ENCODE results near the gene RAB3D. TPM values are rescaled to one million over a fixed set of nuclear protein-coding genes. Genes with fewer than 3 reads are reported as not detected.
"Not testable (repeated sequence)": the region's sequence is repeated elsewhere in the genome, so short reads cannot be mapped to it uniquely, and the experiment has no call there.

The RAB3D gene
- total RNA-seq, 1 donor from 2014 or later, result 7.2 TPM

GRCh38 chr19:11356074-11356397 is 16.6 kb upstream of the RAB3D start:
- H3K9me3 ChIP-seq (replicated peaks), result no peaks in the 10 kb centered on the region
- intact Hi-C loops (cut with micrococcal nuclease), result no loop called here
- H3K27me3 ChIP-seq (ENCODE audit: low read depth), result no peaks in the 10 kb centered on the region
- H3K4me3 ChIP-seq, result peak overlapping the region; percentile 77
- TF ChIP-seq, protein P1, sequence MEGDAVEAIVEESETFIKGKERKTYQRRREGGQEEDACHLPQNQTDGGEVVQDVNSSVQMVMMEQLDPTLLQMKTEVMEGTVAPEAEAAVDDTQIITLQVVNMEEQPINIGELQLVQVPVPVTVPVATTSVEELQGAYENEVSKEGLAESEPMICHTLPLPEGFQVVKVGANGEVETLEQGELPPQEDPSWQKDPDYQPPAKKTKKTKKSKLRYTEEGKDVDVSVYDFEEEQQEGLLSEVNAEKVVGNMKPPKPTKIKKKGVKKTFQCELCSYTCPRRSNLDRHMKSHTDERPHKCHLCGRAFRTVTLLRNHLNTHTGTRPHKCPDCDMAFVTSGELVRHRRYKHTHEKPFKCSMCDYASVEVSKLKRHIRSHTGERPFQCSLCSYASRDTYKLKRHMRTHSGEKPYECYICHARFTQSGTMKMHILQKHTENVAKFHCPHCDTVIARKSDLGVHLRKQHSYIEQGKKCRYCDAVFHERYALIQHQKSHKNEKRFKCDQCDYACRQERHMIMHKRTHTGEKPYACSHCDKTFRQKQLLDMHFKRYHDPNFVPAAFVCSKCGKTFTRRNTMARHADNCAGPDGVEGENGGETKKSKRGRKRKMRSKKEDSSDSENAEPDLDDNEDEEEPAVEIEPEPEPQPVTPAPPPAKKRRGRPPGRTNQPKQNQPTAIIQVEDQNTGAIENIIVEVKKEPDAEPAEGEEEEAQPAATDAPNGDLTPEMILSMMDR (IDR thresholded peaks at IDR 0.05; ENCODE audit: borderline replicate concordance), result no peak
- peaks cover 25% of the 10 kb centered on the region for H3K4me1 ChIP-seq
- DNase-seq, result no peak
- peak overlapping the region; percentile 75 for H3K27ac ChIP-seq (replicated peaks)
- peaks cover 15% of the 10 kb centered on the region for H3K36me3 ChIP-seq

DNA sequence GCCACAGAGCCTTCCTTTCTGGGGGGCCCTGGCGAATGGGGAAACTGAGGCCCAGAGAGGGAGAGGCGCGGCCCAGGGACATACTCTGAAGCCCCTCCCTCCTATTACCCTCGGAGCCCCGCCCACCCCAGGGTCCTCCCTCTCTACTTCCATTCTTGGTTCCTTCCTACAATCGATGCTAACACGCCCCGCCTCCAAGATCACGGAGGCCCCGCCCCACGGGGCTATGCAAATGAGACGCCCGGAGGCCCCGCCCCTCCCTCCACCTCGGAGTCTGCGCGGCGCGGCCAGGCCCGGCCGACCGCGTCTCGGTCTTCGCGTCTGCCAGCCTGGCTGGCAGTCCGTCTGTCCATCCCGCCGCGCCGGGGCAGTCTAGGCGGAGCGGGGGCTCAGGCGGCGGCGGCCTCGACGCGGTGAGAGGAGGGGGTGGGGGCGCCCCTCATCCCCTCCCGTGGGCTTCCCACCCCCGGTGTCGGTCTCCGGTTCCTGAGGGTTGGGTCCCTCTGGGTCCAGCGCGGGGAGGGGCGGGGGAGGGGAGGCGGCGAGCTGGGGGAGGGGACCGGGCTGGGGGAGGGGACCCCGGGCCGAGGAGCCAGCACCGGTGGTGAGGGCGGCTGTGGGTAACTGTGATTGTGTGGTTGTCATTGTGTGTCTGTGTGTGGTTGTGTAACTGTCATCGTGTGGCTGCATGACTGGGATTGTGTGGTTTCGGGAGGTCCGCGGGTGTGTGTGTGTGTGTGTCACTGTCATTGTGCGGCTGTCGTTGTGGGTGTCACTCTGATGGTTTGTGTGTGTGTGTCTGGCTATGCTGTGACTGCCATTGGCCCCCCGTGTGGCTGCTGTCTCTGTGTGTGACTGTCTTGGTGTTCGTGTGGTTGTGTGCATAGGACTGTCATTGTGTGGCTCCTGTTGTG is 16.0 kb upstream of the RAB3D start, which contains the start of gene PLPPR2:
Gene PLPPR2, plus strand, starts transcription at position 273 of the 914 bp plus-strand sequence. CDS start 2,242 bp downstream, outside the sequence.
- Histone ChIP-seq H3K9me3 (replicated peaks) (no peaks in the 10 kb centered on the region), H3K27me3 (ENCODE audit: low read depth) (no peaks in the 10 kb centered on the region), H3K36me3 (peaks cover 11% of the 10 kb centered on the region), H3K4me3 (peak within 1 kb of the TSS; percentile 77), H3K27ac (replicated peaks) (peak within 1 kb of the TSS; percentile 75), H3K4me1 (peaks cover 22% of the 10 kb centered on the region)
- intact Hi-C loops (cut with micrococcal nuclease), result no loop called here
- TF ChIP-seq, protein P1 (IDR thresholded peaks at IDR 0.05; ENCODE audit: borderline replicate concordance), result no peak
- peak; percentile 96 for DNase-seq

DNA sequence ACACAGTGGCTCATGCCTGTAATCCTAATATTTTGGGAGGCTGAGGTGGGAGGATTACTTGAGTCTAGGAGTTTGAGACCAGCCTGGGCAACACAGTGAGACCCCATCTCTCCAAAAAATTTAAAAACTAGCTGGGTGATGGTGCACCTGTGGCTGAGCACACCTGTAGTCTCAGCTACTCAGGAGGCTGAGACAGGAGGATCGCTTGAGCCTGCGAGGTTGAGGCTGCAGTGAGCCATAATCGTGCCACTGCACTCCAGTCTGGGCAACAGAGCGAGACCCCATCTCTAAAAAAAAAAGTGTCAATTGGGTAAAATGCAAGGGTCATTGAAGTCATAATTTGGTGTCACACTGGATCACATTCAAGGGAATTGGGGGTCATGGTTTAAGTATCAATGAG is 14.6 kb upstream of the RAB3D start:
- H3K4me3 ChIP-seq; DNase-seq; H3K27me3 ChIP-seq (ENCODE audit: low read depth); H3K36me3 ChIP-seq; H3K27ac ChIP-seq (replicated peaks); H3K9me3 ChIP-seq (replicated peaks); intact Hi-C loops (cut with micrococcal nuclease): not testable (repeated sequence)
- peaks cover 22% of the 10 kb centered on the region for H3K4me1 ChIP-seq

- intact Hi-C loops (cut with micrococcal nuclease), result no loop called here
- Histone ChIP-seq H3K9me3 (replicated peaks) (peaks cover 9% of the 10 kb centered on the region), H3K4me3 (no peak overlapping the region), H3K36me3 (no peaks in the 10 kb centered on the region), H3K27me3 (ENCODE audit: low read depth) (no peaks in the 10 kb centered on the region), H3K27ac (replicated peaks) (no peak overlapping the region), H3K4me1 (peaks cover 27% of the 10 kb centered on the region)
- DNase-seq, result no peak
- TF ChIP-seq, protein P1 (IDR thresholded peaks at IDR 0.05; ENCODE audit: borderline replicate concordance), result no peak
These were observed 9.7 kb upstream of the RAB3D start for GRCh38 chr19:11349171-11349570.

DNA sequence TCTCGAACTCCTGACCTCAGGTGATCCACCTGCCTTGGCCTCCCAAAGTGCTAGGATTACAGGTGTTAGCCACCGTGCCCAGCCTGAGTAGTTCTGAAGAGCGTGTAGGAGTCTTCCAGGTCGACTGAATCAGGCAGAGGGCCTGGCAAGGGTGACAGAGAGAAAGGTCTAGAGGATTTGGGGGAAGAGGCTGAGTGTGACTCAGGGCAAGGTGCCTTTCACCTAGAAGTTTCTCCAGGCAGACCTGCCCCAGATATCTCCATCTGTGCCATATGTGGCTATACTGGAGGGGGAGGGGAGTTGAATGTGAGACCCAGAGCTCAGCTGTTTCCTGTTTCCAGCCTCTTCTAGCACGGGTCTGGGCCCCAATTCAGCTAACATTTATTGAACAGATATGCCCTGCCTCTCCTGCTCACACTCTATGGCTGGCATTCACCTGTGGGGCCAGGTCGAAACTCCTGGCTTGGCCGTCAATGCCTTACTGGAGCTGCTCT is 8.1 kb upstream of the RAB3D start:
- Histone ChIP-seq H3K36me3 (peaks cover 3% of the 10 kb centered on the region), H3K9me3 (replicated peaks) (peaks cover 9% of the 10 kb centered on the region), H3K4me1 (peaks cover 33% of the 10 kb centered on the region), H3K27me3 (ENCODE audit: low read depth) (no peaks in the 10 kb centered on the region), H3K27ac (replicated peaks) (no peak overlapping the region), H3K4me3 (no peak overlapping the region)
- intact Hi-C loops (cut with micrococcal nuclease), result no loop called here
- DNase-seq, result no peak
- TF ChIP-seq, protein P1 (IDR thresholded peaks at IDR 0.05; ENCODE audit: borderline replicate concordance), result no peak

Measured in left ventricle myocardium inferior (tissue), 1 donor.